Ovary (tissue), 3 donors: ENCODE results near the gene C2CD4C.

Experiments
- CTCF ChIP-seq, 3 donors: fragments of 450-650 bp in 2 of 3; fragments of 200-600 bp in 1 of 3; IDR thresholded peaks; one replicate each; pipeline versions ENCODE4 v1.5.1 to v1.8.0; 2016 to 2022; ENCODE audit warnings: antibody characterized with exemption in 3 of 3, mild to moderate bottlenecking in 1 of 3
- POLR2A ChIP-seq: fragments of 450-650 bp; IDR thresholded peaks from one replicate; pipeline ENCODE4 v1.6.1; 2017; ENCODE audit warnings: antibody characterized with exemption, mild to moderate bottlenecking, moderate library complexity
- donor health status: DM: no; HTN: no; CAD: no.

GRCh38 chr19:362683-363082 lies 46.3 kb downstream of the C2CD4C start:
- no peak for TF ChIP-seq CTCF (IDR thresholded peaks at IDR 0.05)
- no peak for TF ChIP-seq POLR2A
